ENCODE results near the gene ALDH1L1.
"Not testable (repeated sequence)": the region's sequence is repeated elsewhere in the genome, so short reads cannot be mapped to it uniquely, and the experiment has no call there.

Gene ALDH1L1

DNA sequence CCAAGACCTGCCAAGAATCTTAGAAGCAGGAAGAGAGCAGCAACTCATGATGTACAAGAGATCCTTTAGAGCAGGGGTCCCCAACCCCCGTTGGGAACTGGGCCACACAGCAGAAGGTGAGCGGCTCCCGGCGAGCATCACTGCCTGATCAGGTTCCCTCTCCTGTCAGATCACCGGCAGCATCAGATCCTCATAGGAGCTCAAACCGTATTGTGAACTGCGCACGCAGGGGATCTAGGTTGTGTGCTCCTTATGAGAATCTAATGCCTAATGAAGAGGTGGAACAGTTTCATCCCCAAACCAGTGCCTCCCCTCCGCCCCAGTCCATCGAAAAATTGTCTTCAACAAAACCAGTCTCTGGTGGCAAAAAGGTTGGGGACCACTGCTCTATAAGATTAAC, 110.2 kb downstream of the ALDH1L1 start:
- no peak overlapping the region for H3K27ac Mint-ChIP-seq
- H3K4me1 Mint-ChIP-seq (ENCODE audit: low read depth) = peaks cover 4% of the 10 kb centered on the region

DNA sequence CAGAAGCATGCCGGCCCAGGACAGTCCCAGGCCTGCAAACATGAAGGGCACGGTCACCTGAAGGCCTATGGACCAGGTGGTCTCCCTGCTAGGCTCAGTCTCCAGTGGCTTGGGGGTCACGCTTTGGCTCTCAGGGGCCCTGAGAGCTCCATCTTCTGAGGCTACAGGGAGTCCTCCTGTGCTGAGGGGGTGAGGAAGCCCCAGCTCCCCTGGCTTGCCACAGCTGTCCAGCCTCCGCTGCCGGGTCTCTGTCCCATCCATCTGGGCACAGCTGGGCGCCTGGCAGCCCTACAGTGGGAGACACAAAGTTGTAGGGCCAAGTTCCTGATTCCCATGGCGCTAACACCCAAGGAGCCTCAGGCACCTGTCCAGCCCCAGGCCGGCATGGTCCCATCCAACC, 112.4 kb downstream of the ALDH1L1 start:
- Mint-ChIP-seq H3K4me1 (ENCODE audit: low read depth) (peaks cover 12% of the 10 kb centered on the region), H3K27me3 (no peaks in the 10 kb centered on the region), H3K27ac (no peak overlapping the region), H3K4me3 (no peak overlapping the region), H3K9me3 (no peaks in the 10 kb centered on the region), H3K36me3 (ENCODE audit: low read depth) (peaks cover 18% of the 10 kb centered on the region)

More for the DNA sequence above, 110.2 kb downstream of the ALDH1L1 start:
- H3K36me3 Mint-ChIP-seq (ENCODE audit: low read depth) = peaks cover 24% of the 10 kb centered on the region
- H3K9me3 Mint-ChIP-seq = no peaks in the 10 kb centered on the region
- no peaks in the 10 kb centered on the region for H3K27me3 Mint-ChIP-seq
- no peak overlapping the region for H3K4me3 Mint-ChIP-seq

DNA sequence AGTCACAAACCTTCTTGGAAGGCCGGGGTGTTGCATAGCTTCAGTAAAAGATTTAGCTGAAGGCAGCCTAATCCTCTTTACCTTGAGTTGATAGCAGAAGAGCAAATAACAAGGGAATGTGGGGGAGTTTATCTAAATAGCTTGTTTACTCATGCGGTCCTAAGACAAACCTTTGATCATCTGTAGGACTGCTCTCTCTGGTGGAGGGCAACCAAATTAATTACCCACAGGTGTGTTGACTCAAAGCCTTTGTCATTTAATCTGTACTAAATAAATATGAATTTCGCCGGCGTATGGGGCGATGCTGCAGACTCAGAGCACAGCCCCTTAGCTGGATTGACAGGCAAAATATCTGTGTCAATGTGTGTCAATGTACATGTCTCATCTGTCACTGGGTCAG, 113.7 kb downstream of the ALDH1L1 start:
- not testable (repeated sequence) for H3K27ac Mint-ChIP-seq, H3K9me3 Mint-ChIP-seq, H3K4me3 Mint-ChIP-seq, H3K27me3 Mint-ChIP-seq
- Mint-ChIP-seq H3K36me3 (ENCODE audit: low read depth) (peaks cover 12% of the 10 kb centered on the region), H3K4me1 (ENCODE audit: low read depth) (peaks cover 12% of the 10 kb centered on the region)

DNA sequence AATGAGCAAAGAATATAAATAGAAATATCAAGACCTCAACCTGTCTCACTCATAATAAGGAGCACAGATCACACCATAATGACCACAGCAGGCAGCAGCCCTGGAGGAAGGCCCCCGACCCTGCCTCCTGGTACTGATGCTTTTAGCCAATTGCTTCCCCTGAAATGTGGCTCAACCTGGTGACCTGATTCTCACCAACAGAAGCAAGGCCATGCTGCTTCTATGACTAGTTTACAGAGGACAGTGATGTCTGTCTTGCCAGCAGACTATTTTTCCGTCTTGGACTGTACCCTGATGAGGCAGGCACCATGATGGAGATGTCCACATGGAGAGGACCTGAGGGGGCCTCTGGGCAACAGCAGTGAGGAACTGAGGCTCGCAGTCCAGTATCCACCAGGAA, 114.5 kb downstream of the ALDH1L1 start:
- no peaks in the 10 kb centered on the region for H3K9me3 Mint-ChIP-seq
- no peak overlapping the region for H3K4me3 Mint-ChIP-seq
- no peak overlapping the region for H3K27ac Mint-ChIP-seq

DNA sequence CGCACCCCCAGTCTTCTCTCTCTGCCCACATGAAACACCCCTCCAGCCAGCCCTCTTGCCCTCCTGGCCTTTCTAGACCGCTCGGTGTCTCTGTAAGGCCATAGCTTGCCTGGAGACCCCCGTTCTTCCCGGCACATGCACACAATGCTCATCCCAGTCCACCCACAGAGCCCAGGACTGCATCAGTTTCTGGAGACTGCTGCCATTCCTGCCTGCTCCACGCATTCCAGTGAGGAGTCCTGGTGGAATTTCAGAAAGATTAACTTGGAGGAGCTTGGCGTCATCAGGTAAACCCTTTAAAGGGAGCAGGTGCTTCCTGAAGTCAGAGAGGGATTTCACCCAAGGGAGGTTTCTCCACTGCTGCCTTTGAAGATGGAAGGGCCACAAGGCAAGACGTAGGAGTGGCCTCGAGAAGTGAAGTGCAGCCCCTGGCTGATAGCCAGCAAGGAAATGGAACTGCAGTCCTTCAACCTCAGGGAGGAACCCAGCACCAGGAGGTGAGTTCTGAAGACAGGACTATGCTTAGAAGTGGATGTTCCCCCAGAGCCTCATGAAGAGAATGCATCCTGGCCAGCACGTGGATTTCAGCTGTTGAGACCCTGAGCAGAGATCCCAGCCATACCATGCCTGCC, 115.6 kb downstream of the ALDH1L1 start:
- Mint-ChIP-seq H3K27me3 (no peaks in the 10 kb centered on the region), H3K36me3 (ENCODE audit: low read depth) (peaks cover 10% of the 10 kb centered on the region), H3K9me3 (no peaks in the 10 kb centered on the region), H3K4me3 (no peak overlapping the region), H3K27ac (no peak overlapping the region), H3K4me1 (ENCODE audit: low read depth) (peaks cover 10% of the 10 kb centered on the region)

More for the DNA sequence above, 114.5 kb downstream of the ALDH1L1 start:
- Mint-ChIP-seq H3K27me3 (no peaks in the 10 kb centered on the region), H3K36me3 (ENCODE audit: low read depth) (peaks cover 12% of the 10 kb centered on the region), H3K4me1 (ENCODE audit: low read depth) (peaks cover 12% of the 10 kb centered on the region)

DNA sequence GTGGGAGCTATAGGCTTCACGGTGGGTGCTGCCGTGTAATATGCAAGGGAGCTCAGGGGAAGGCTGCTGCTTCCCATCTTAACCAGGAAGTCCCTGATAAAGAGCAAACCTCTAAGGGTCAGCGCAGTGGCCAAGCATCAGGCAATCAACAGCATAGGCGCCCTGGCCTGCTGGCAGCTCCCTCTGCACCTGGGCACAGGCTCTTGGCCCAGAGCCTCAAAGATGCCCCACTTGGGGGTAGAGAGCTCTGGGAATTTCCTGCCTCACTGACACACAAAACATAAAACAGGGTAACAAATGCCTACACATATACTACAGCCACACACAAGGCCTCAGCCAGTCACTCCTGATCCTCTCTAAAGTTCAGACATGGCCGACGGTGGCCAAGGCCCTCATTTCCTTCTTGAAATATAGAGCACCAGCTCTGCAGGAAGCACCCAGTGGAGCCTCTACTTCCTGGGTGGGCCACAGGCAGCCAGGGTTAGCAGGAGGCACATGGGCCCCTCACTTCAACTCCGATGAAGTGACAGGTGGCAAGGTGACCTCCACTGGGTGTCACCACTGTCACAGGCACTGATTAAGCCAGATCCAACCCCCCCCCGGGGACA, 116.9 kb downstream of the ALDH1L1 start:
- Mint-ChIP-seq H3K4me1 (ENCODE audit: low read depth) (peaks cover 8% of the 10 kb centered on the region), H3K27me3 (no peaks in the 10 kb centered on the region), H3K4me3 (no peak overlapping the region), H3K27ac (no peak overlapping the region), H3K9me3 (no peaks in the 10 kb centered on the region), H3K36me3 (ENCODE audit: low read depth) (peaks cover 7% of the 10 kb centered on the region)

DNA sequence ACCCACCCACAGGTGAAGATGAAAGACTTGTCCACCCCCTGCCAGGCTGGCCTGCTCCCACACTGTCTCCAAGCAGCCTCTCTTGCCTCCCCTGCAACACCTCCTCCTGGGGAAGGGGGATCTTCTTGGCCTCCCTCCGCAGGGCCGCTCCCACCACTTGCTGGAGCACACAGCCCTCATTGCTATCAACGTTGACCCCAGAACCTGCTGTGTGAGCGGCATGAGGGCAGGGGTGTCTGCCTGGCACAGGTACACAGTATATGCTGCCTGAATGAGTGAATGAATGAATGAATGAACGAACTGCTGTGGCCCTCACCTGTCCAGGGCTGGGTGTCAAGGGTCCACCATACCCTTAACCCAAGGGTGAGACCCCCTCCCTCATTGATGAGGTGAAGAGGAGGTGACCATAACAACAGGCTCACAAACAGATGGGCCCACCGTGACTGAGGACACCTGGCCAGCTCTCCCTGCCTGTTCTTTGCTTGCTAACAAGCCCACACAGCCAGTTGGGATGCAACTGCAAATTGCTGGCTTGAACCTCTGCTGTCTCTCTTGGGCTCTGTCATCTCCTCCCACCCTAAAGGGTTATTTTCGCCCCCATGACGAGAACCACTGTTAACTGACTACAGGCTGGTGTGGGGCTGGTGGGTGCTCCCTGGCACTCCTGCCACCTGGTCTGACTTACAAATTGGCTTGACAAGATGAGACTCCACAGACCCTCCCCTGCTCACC, 118.9 kb downstream of the ALDH1L1 start:
- Mint-ChIP-seq H3K9me3 (no peaks in the 10 kb centered on the region), H3K27ac (no peak overlapping the region), H3K4me3 (no peak overlapping the region), H3K27me3 (no peaks in the 10 kb centered on the region), H3K4me1 (ENCODE audit: low read depth) (peaks cover 8% of the 10 kb centered on the region), H3K36me3 (ENCODE audit: low read depth) (no peaks in the 10 kb centered on the region)

DNA sequence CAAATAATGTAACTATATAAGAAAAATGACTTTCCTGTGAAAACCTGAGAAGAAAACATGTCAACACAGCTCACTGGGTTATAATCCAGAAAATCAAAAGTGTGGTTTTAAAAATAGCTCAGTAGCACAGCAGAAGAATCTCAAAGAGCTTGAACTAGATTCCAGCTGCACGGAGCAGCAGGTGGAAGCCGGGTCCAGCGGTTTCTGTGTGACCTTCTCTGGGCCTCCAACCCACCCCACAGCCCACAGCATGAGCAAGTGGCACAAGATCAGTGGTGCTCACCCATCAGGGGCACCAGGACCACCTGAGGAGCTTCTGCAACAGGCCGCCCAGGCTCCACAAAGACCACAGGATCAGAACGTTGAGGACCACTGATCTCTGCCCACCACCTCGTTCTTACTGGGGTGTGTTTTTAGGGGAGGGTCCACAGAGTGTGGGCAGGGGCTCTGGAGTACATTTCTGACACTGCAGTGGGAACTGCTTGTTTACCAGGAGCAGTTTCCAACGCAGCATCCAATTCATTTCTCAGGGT, 119.7 kb downstream of the ALDH1L1 start:
- Mint-ChIP-seq H3K36me3 (ENCODE audit: low read depth) (no peaks in the 10 kb centered on the region), H3K9me3 (no peaks in the 10 kb centered on the region), H3K4me1 (ENCODE audit: low read depth) (peaks cover 8% of the 10 kb centered on the region), H3K27ac (no peak overlapping the region), H3K4me3 (no peak overlapping the region), H3K27me3 (no peaks in the 10 kb centered on the region)

DNA sequence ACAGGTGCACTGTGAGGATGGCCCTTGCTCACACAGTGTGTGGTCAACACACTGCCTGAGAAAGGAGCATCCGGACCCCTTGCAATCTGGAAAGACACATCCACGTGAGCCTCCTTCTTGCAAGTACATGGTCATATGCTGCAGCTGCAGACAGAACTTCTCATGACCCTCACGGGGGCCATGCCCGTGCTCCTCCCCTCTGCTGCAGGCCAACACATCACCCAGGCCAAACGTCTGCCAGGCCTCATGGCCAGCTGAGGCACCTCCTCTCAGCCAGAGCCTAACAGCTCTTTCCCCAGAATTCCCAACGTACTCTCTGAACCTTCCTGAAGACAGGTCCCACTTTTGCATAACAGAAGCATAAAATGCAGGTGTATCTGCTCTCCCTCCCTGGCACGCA, 121.7 kb downstream of the ALDH1L1 start:
- H3K36me3 Mint-ChIP-seq (ENCODE audit: low read depth) = no peaks in the 10 kb centered on the region

DNA sequence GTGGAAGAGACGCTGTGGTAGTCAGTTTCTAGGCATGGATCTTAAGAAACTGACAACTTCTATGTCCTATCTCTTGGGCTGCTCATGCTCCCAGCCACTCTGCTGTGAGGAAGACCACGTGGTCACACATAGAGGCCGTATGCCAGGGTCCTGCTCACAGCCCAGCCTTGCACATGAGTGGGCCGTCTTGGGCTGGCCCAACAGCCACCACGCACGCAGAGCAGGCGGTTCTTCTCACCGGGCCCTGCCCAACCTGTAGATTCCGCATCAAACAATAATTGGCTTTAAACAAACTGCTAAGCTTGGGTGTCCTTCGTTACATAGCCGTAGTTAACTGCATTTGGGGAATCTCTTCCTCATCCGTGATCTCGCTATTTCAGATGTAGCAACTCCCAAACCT, 122.5 kb downstream of the ALDH1L1 start:
- no peak overlapping the region for H3K4me3 Mint-ChIP-seq
- peaks cover 11% of the 10 kb centered on the region for H3K4me1 Mint-ChIP-seq (ENCODE audit: low read depth)
- no peaks in the 10 kb centered on the region for H3K9me3 Mint-ChIP-seq
- no peaks in the 10 kb centered on the region for H3K27me3 Mint-ChIP-seq
- H3K27ac Mint-ChIP-seq = no peak overlapping the region
- no peaks in the 10 kb centered on the region for H3K36me3 Mint-ChIP-seq (ENCODE audit: low read depth)

More for the DNA sequence above, 121.7 kb downstream of the ALDH1L1 start:
- Mint-ChIP-seq H3K27ac (no peak overlapping the region), H3K27me3 (no peaks in the 10 kb centered on the region), H3K4me3 (no peak overlapping the region), H3K9me3 (no peaks in the 10 kb centered on the region), H3K4me1 (ENCODE audit: low read depth) (peaks cover 9% of the 10 kb centered on the region)

DNA sequence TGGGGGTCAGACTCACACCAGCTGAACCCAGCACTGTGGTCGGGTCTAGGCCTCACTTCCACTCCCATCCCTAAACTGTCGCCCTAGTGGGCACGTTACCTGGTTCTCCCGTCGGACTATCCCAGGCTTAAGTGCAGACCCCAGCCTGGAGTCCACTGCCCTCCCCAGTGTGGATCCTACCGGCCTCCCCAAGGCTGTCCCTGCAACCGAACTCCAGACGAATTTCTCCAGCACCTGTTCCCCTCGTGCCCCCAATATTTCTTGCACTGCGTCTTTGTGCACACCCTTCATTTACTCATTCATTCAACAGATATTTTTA, 122.9 kb downstream of the ALDH1L1 start:
- no peaks in the 10 kb centered on the region for H3K36me3 Mint-ChIP-seq (ENCODE audit: low read depth)
- no peak overlapping the region for H3K4me3 Mint-ChIP-seq
- H3K4me1 Mint-ChIP-seq (ENCODE audit: low read depth) = peaks cover 16% of the 10 kb centered on the region
- H3K27ac Mint-ChIP-seq = no peak overlapping the region
- H3K9me3 Mint-ChIP-seq = no peaks in the 10 kb centered on the region
- H3K27me3 Mint-ChIP-seq = no peaks in the 10 kb centered on the region

DNA sequence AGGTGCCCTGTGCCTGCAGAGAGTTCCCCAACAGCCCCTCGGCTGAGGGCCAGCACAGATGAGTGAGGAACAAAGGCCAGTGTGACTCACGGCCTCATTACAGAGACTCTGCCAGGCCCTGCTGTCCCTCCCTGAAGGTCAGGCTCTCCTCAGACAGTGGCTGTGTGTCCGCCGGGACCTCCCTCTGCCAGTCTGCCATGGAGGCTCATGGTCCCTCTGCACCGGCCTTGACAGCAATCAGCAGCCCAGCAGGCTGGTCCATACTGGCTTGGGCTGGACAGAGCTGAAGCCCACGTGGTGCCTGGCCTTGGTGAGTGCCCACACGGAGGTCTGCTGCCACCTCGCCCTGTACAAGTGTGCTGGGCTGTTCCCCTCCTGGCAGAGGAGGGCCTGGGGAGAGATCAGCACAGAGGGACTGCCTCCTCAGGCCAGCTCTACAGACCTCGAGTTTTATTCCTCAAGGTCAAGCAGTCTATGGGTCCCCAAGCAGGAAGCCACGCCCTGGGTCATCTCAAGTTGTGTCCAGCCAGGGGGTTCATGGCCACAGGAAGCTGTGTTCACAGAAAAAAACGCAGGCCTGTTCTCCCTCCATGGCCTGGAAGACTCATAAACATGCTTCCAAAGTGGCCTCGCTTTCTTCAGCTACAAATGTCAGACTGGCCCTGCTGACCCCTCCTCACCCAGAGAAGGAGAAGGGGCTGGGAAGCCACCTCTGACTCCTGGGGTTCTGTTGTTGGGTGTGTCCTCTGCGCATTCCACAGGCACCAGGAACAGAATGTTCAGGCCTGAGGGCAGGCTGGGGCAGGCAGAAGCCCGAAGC, 123.5 kb downstream of the ALDH1L1 start:
- no peaks in the 10 kb centered on the region for H3K36me3 Mint-ChIP-seq (ENCODE audit: low read depth)
- H3K27ac Mint-ChIP-seq = no peak overlapping the region
- H3K4me3 Mint-ChIP-seq = no peak overlapping the region
- H3K4me1 Mint-ChIP-seq (ENCODE audit: low read depth) = peaks cover 20% of the 10 kb centered on the region
- no peaks in the 10 kb centered on the region for H3K9me3 Mint-ChIP-seq
- H3K27me3 Mint-ChIP-seq = no peaks in the 10 kb centered on the region

DNA sequence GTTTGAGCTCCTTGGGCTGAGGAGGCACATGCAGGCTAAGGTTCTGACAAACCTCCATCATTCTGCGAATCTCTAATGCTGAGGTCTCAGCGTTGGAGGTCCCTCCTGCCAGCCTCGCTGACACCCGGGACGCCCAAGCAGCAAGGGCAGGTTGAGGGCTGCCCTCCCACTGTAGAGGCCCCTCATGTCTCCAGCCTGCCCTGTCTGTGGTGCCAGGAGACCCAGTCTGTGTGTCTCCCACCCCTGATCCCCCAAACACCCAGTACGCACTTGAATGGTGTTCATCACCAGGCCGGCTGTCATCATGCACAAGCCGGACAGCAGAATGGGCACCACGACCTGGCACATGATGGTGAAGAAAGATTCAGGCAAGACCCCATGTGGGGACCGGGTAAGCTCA, 124.3 kb downstream of the ALDH1L1 start:
- H3K27ac Mint-ChIP-seq = no peak overlapping the region
- H3K27me3 Mint-ChIP-seq = no peaks in the 10 kb centered on the region
- H3K36me3 Mint-ChIP-seq (ENCODE audit: low read depth) = no peaks in the 10 kb centered on the region
- peaks cover 20% of the 10 kb centered on the region for H3K4me1 Mint-ChIP-seq (ENCODE audit: low read depth)
- no peaks in the 10 kb centered on the region for H3K9me3 Mint-ChIP-seq
- H3K4me3 Mint-ChIP-seq = no peak overlapping the region

DNA sequence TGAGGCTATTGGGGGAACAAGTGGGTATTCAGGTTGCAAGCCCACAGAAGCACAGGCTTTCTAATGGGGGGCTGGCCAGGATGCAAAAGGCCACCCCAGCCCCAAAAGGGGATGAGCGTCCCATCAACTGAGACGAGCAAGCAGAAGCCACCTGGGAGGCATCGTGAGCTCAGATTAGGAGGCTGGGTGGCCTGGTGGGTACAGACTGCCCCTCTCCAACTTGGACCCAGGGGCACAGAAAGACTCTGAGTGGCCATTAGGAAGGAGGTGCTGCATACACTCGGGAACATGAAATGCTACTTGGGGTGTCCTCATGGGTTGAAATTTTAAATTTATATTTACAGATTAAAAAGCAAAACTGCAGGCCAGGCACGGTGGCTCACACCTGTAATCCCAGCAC, 125.5 kb downstream of the ALDH1L1 start:
- Mint-ChIP-seq H3K27ac (no peak overlapping the region), H3K9me3 (no peaks in the 10 kb centered on the region), H3K27me3 (no peaks in the 10 kb centered on the region), H3K4me1 (ENCODE audit: low read depth) (peaks cover 20% of the 10 kb centered on the region), H3K4me3 (no peak overlapping the region), H3K36me3 (ENCODE audit: low read depth) (no peaks in the 10 kb centered on the region)

Data from stimulated activated naive CD8-positive, alpha-beta T cell treated with anti-CD3 and anti-CD28 coated beads, Interleukin-15, Interleukin-2, amounts not matched to agents 100 ng/mL and 50 ng/mL, for 24 hours (primary cell).